ENCODE measurements around the gene MFAP2. TPM values are rescaled to one million over a fixed set of nuclear protein-coding genes. Genes with fewer than 3 reads are reported as not detected.
"Not testable (repeated sequence)": the region's sequence is repeated elsewhere in the genome, so short reads cannot be mapped to it uniquely, and the experiment has no call there.

The MFAP2 gene
- total and polyA plus RNA-seq, 7 donors = 3.6 to 26.6 (median 9.9) TPM; not detected in 1

- Histone ChIP-seq H3K9me3 (no peaks in the 10 kb centered on the region), H3K36me3 (peaks cover 0 to 62% (median 21%) of the 10 kb centered on the region in 4 donors), H3K4me3 (no peak overlapping the region), H3K27me3 (no peaks in the 10 kb centered on the region), H3K4me1 (no peaks in the 10 kb centered on the region), H3K27ac (no peak overlapping the region)
- 95 to 96% methylated on average over 19 of the region's 19 CpGs for WGBS, 2 donors
- no peak for DNase-seq
- no peak for TF ChIP-seq EP300 (IDR thresholded peaks at IDR 0.05)
- TF ChIP-seq CTCF (IDR thresholded peaks at IDR 0.05) = no peak
- no peak for TF ChIP-seq POLR2A (IDR thresholded peaks at IDR 0.05)
- no peak for TF ChIP-seq POLR2AphosphoS5 (IDR thresholded peaks at IDR 0.05)
- intact Hi-C loops (cut with DNase I) = no loop called here
These were observed 33.8 kb downstream of the MFAP2 start for GRCh38 chr1:16946646-16947045.

GRCh38 chr1:16946185-16946584 is 34.2 kb downstream of the MFAP2 start:
- H3K27me3 ChIP-seq; H3K4me3 ChIP-seq; DNase-seq; H3K4me1 ChIP-seq; intact Hi-C loops (cut with DNase I); H3K9me3 ChIP-seq; H3K27ac ChIP-seq: not testable (repeated sequence)
- WGBS, 2 donors = 92 to 93% methylated on average over 10 to 13 of the region's 13 CpGs
- peaks cover 0 to 65% (median 21%) of the 10 kb centered on the region in 4 donors for H3K36me3 ChIP-seq

- H3K4me3 ChIP-seq; intact Hi-C loops (cut with DNase I); H3K27ac ChIP-seq; H3K27me3 ChIP-seq; H3K4me1 ChIP-seq; H3K9me3 ChIP-seq; DNase-seq: not testable (repeated sequence)
- H3K36me3 ChIP-seq = peaks cover 0 to 71% (median 21%) of the 10 kb centered on the region in 4 donors
- 92 to 94% methylated on average over 9 of the region's 9 CpGs for WGBS, 2 donors
These were observed 34.9 kb downstream of the MFAP2 start for GRCh38 chr1:16945512-16945911.

- TF ChIP-seq CTCF (IDR thresholded peaks at IDR 0.05) = no peak
- intact Hi-C loops (cut with DNase I) = no loop called here
- Histone ChIP-seq H3K4me1 (no peaks in the 10 kb centered on the region), H3K36me3 (peaks cover 0 to 80% (median 23%) of the 10 kb centered on the region in 4 donors), H3K27me3 (no peaks in the 10 kb centered on the region), H3K27ac (no peak overlapping the region), H3K9me3 (no peaks in the 10 kb centered on the region), H3K4me3 (no peak overlapping the region)
- DNase-seq = no peak
- 93 to 95% methylated on average over 19 of the region's 19 CpGs for WGBS, 2 donors
These were observed 36.4 kb downstream of the MFAP2 start for GRCh38 chr1:16944038-16944437.

- H3K9me3 ChIP-seq; H3K27me3 ChIP-seq; H3K27ac ChIP-seq; H3K4me3 ChIP-seq; H3K4me1 ChIP-seq; intact Hi-C loops (cut with DNase I); DNase-seq: not testable (repeated sequence)
- WGBS, 2 donors = 95 to 96% methylated on average over 32 of the region's 32 CpGs
- H3K36me3 ChIP-seq = peaks cover 0 to 83% (median 25%) of the 10 kb centered on the region in 4 donors
These were observed 40.8 kb downstream of the MFAP2 start for GRCh38 chr1:16939386-16940180.

GRCh38 chr1:16938351-16939321 is 41.8 kb downstream of the MFAP2 start:
- Histone ChIP-seq H3K9me3 (no peaks in the 10 kb centered on the region), H3K36me3 (peaks cover 0 to 81% (median 24%) of the 10 kb centered on the region in 4 donors), H3K27me3 (no peaks in the 10 kb centered on the region), H3K4me1 (no peaks in the 10 kb centered on the region), H3K27ac (no peak overlapping the region), H3K4me3 (no peak overlapping the region)
- DNase-seq = no peak
- WGBS, 2 donors = 87 to 92% methylated on average over 51 of the region's 51 CpGs
- no peak for TF ChIP-seq POLR2AphosphoS5 (IDR thresholded peaks at IDR 0.05)
- TF ChIP-seq CTCF (IDR thresholded peaks at IDR 0.05) = no peak
- no peak for TF ChIP-seq POLR2A (IDR thresholded peaks at IDR 0.05)
- no peak for TF ChIP-seq EP300 (IDR thresholded peaks at IDR 0.05)
- intact Hi-C loops (cut with DNase I) = no loop called here

- H3K4me1 ChIP-seq; intact Hi-C loops (cut with DNase I); H3K27ac ChIP-seq; H3K27me3 ChIP-seq; H3K9me3 ChIP-seq; H3K4me3 ChIP-seq; DNase-seq: not testable (repeated sequence)
- H3K36me3 ChIP-seq = peaks cover 0 to 83% (median 23%) of the 10 kb centered on the region in 4 donors
- 92 to 95% methylated on average over 16 of the region's 16 CpGs for WGBS, 2 donors
These were observed 43.8 kb downstream of the MFAP2 start for GRCh38 chr1:16936580-16936979.

- intact Hi-C loops (cut with DNase I); H3K27ac ChIP-seq; H3K4me1 ChIP-seq; H3K4me3 ChIP-seq; DNase-seq; H3K27me3 ChIP-seq; H3K9me3 ChIP-seq: not testable (repeated sequence)
- peaks cover 0 to 84% (median 30%) of the 10 kb centered on the region in 4 donors for H3K36me3 ChIP-seq
These were observed 46.5 kb downstream of the MFAP2 start for GRCh38 chr1:16933945-16934344.
